Left ventricle myocardium superior (tissue), 1 donor: ENCODE data around the gene TENM4. TPM values are rescaled to one million over a fixed set of nuclear protein-coding genes. Genes with fewer than 3 reads are reported as not detected.
A peak's percentile ranks its signal among the peaks of the same experiment; 100 is the strongest.
"Not testable (repeated sequence)": the region's sequence is repeated elsewhere in the genome, so short reads cannot be mapped to it uniquely, and the experiment has no call there.

Experiments
- ATAC-seq: fragments of 200-7000 bp; cut with Tn5 transposase; one replicate; pipeline ENCODE4 v1.9.1; 2020; ENCODE audit warnings: mild to moderate bottlenecking, moderate library complexity
- DNase-seq: peaks from one replicate; pipeline ENCODE4 v3.0.0-alpha.2; 2020
- intact Hi-C: fragments of 100-400 bp; cut with micrococcal nuclease; formaldehyde crosslinking; loops from one replicate; pipeline ENCODE4 v1.11.0; 2022
- total RNA-seq: library from RNA; stranded (reverse); fragmentation: NEBNext Ultra II Directional; extraction: Animal tissue kit (Norgen Biotek cat#: 25700); gene quantifications from one replicate; pipeline ENCODE4 v1.2.1, GENCODE V29; 2021
- donor health status: DM: no; HTN: yes; CAD: no; lungs with severe emphysema.

The TENM4 gene
- total RNA-seq, 1 donor from 2014 or later: 0.40 TPM

GRCh38 chr11:78889698-78890097 lies 551.1 kb downstream of the TENM4 start:
- no peak for ATAC-seq
- intact Hi-C loops: no loop called here
- DNase-seq: no peak

- intact Hi-C loops: no loop called here
- no peak for DNase-seq
- peak; percentile 93 for ATAC-seq
Observed at GRCh38 chr11:78886616-78887015, 554.2 kb downstream of the TENM4 start.

- no peak for DNase-seq
- no peak for ATAC-seq
- intact Hi-C loops: no loop called here
Observed at GRCh38 chr11:78884761-78885160, 556.1 kb downstream of the TENM4 start.

- intact Hi-C loops: no loop called here
- no peak for ATAC-seq
- no peak for DNase-seq
Observed at GRCh38 chr11:78883506-78883905, 557.3 kb downstream of the TENM4 start.

- intact Hi-C loops, DNase-seq, ATAC-seq: not testable (repeated sequence)
Observed at GRCh38 chr11:78879094-78879980, 561.5 kb downstream of the TENM4 start.

- intact Hi-C loops: no loop called here
- ATAC-seq (no peak), DNase-seq (no peak)
Observed at GRCh38 chr11:78878631-78879030, 562.2 kb downstream of the TENM4 start.

GRCh38 chr11:78876676-78877075 lies 564.2 kb downstream of the TENM4 start:
- intact Hi-C loops: no loop called here
- DNase-seq (no peak), ATAC-seq (no peak)

- no peak for DNase-seq
- no peak for ATAC-seq
- intact Hi-C loops: no loop called here
Observed at GRCh38 chr11:78870655-78871054, 570.2 kb downstream of the TENM4 start.

- ATAC-seq (no peak), DNase-seq (no peak)
- intact Hi-C loops: no loop called here
Observed at GRCh38 chr11:78869293-78869692, 571.5 kb downstream of the TENM4 start.

- intact Hi-C loops: no loop called here
- DNase-seq (no peak), ATAC-seq (no peak)
Observed at GRCh38 chr11:78868563-78868962, 572.3 kb downstream of the TENM4 start.

- DNase-seq (peak; percentile 26), ATAC-seq (no peak)
- intact Hi-C loops: no loop called here
Observed at GRCh38 chr11:78860720-78861422, 580.0 kb downstream of the TENM4 start.

- intact Hi-C loops: no loop called here
- DNase-seq: no peak
- ATAC-seq: no peak
Observed at GRCh38 chr11:78857688-78858087, 583.1 kb downstream of the TENM4 start.

GRCh38 chr11:78856211-78856610 lies 584.6 kb downstream of the TENM4 start:
- no peak for ATAC-seq
- no peak for DNase-seq
- intact Hi-C loops: no loop called here

GRCh38 chr11:78855116-78855515 lies 585.7 kb downstream of the TENM4 start:
- DNase-seq (no peak), ATAC-seq (no peak)
- intact Hi-C loops: no loop called here

GRCh38 chr11:78853521-78853920 lies 587.3 kb downstream of the TENM4 start:
- intact Hi-C loops: no loop called here
- no peak for DNase-seq
- ATAC-seq: no peak

- intact Hi-C loops: no loop called here
- ATAC-seq: no peak
- no peak for DNase-seq
Observed at GRCh38 chr11:78851878-78852586, 588.8 kb downstream of the TENM4 start.

- intact Hi-C loops: no loop called here
- ATAC-seq: no peak
- DNase-seq: no peak
Observed at GRCh38 chr11:78850078-78850477, 590.8 kb downstream of the TENM4 start.

GRCh38 chr11:78846269-78846668 lies 594.6 kb downstream of the TENM4 start:
- DNase-seq (no peak), ATAC-seq (no peak)
- intact Hi-C loops: no loop called here

- intact Hi-C loops: no loop called here
- DNase-seq (no peak), ATAC-seq (no peak)
Observed at GRCh38 chr11:78845496-78845895, 595.3 kb downstream of the TENM4 start.

GRCh38 chr11:78841456-78842060 lies 599.3 kb downstream of the TENM4 start:
- no peak for ATAC-seq
- no peak for DNase-seq
- intact Hi-C loops: no loop called here
